Vagina (tissue), 2 donors: ENCODE data around the gene SCAI. TPM values are rescaled to one million over a fixed set of nuclear protein-coding genes. Genes with fewer than 3 reads are reported as not detected.

Experiments
- DNase-seq, 2 donors: peaks; one replicate each; pipeline ENCODE4 v3.0.0-alpha.2; 2017; ENCODE audit errors: extremely low spot score in 2 of 2
- H3K27ac ChIP-seq: fragments of 200-600 bp; sonication (generic); one replicate; pipeline ENCODE4 v1.5.1; 2019
- H3K27me3 ChIP-seq: fragments of 200-600 bp; sonication (generic); one replicate; pipeline ENCODE4 v1.5.1; 2019
- H3K36me3 ChIP-seq, 2 donors: fragments of 200-600 bp; sonication (generic); one replicate each; pipeline ENCODE4 v1.5.1; 2017 to 2019
- H3K4me1 ChIP-seq: fragments of 200-600 bp; sonication (generic); one replicate; pipeline ENCODE4 v1.5.1; 2019
- H3K4me3 ChIP-seq, 2 donors: fragments of 200-600 bp; sonication (generic); 1 replicate in 1 of 2; 2 replicates in 1 of 2; pipeline ENCODE4 v1.5.1; 2016 to 2019
- H3K9me3 ChIP-seq: fragments of 200-600 bp; sonication (generic); one replicate; pipeline ENCODE4 v1.5.1; 2019
- POLR2A ChIP-seq, 2 donors: fragments of 450-650 bp; IDR thresholded peaks; one replicate each; pipeline ENCODE4 v1.6.1; 2017; ENCODE audit warnings: antibody characterized with exemption in 2 of 2, mild to moderate bottlenecking in 2 of 2, moderate library complexity in 2 of 2
- POLR2AphosphoS5 ChIP-seq, 2 donors: sonication (generic); formaldehyde crosslinking; IDR thresholded peaks; one replicate each; pipeline ENCODE4 v1.9.0; 2017; ENCODE audit warnings: antibody characterized with exemption in 2 of 2, mild to moderate bottlenecking in 2 of 2, low read depth in 1 of 2; ENCODE audit not compliant: insufficient read depth in 1 of 2
- intact Hi-C: fragments of 100-400 bp; cut with DNase I; formaldehyde crosslinking; loops from one replicate; pipeline ENCODE4 v1.15.1; 2023
- total RNA-seq: library from RNA; depleted of rRNA; stranded (reverse); fragments of >200 nt; gene quantifications from one replicate; pipeline ENCODE4 v1.2.3, GENCODE V29; 2016
- TF ChIP-seq, protein P1 (sequence below), 3 experiments: fragments of 450-650 bp in 2 of 3; fragments of 200-600 bp in 1 of 3; sonication (generic) in 1 of 3; IDR thresholded peaks; one replicate each; pipeline ENCODE4 v1.5.1; 2017 to 2019; ENCODE audit warnings: antibody characterized with exemption in 3 of 3, mild to moderate bottlenecking in 2 of 3, moderate library complexity in 2 of 3

SCAI gene
- total RNA-seq, 1 donor from 2014 or later, result 15.7 TPM

DNA sequence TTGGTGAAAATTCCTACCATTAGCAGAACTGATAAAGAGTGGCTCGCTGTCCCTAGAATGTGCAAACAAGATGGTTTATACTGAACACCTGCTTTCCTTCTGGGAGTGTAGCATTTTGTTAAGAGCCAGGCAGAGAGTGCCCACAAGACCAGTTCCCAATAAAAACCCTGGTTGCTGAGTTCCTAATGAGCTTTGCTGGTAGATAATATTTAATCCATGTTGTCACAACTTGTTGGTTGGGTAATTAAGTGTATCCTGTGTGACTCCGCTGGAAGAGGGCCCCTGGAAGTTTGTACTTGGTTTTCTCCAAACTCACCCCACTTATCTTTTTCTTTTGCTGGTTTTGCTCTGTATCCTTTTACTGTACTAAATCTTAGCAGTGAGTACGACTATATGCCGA lies 162.9 kb downstream of the SCAI start:
- H3K27ac ChIP-seq, result no peak overlapping the region
- H3K4me3 ChIP-seq, result no peak overlapping the region
- intact Hi-C loops, result no loop called here
- H3K27me3 ChIP-seq, result no peaks in the 10 kb centered on the region
- no peaks in the 10 kb centered on the region for H3K9me3 ChIP-seq
- H3K4me1 ChIP-seq, result no peaks in the 10 kb centered on the region
- no peak for DNase-seq
- TF ChIP-seq POLR2A (IDR thresholded peaks at IDR 0.05), result no peak
- TF ChIP-seq POLR2AphosphoS5 (IDR thresholded peaks at IDR 0.05; ENCODE audit: insufficient read depth in 1 of 2, low read depth in 1 of 2), result no peak
- TF ChIP-seq, protein P1, sequence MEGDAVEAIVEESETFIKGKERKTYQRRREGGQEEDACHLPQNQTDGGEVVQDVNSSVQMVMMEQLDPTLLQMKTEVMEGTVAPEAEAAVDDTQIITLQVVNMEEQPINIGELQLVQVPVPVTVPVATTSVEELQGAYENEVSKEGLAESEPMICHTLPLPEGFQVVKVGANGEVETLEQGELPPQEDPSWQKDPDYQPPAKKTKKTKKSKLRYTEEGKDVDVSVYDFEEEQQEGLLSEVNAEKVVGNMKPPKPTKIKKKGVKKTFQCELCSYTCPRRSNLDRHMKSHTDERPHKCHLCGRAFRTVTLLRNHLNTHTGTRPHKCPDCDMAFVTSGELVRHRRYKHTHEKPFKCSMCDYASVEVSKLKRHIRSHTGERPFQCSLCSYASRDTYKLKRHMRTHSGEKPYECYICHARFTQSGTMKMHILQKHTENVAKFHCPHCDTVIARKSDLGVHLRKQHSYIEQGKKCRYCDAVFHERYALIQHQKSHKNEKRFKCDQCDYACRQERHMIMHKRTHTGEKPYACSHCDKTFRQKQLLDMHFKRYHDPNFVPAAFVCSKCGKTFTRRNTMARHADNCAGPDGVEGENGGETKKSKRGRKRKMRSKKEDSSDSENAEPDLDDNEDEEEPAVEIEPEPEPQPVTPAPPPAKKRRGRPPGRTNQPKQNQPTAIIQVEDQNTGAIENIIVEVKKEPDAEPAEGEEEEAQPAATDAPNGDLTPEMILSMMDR (IDR thresholded peaks at IDR 0.05), result no peak
- H3K36me3 ChIP-seq, result no peaks in the 10 kb centered on the region

DNA sequence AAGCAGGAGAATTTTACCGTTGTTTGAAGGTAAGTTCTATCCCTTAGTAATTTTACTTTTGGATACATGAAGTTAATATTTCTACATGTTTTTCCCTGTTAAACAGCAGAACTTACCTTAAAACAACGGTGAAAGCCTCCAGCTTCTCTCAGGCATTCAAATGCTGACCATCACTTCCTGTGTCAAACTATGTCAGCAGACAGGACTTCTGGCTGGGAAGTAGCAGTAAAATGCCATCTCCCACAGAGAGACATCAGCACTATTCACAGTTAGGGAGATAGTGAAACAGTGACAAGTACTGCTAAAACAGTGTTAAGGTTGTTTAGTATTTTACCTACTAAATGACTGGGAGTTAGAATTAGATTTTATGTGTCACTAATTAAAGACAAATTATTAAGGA lies 168.2 kb downstream of the SCAI start:
- Histone ChIP-seq H3K36me3 (peaks cover 0 to 17% of the 10 kb centered on the region in 2 donors), H3K4me3 (no peak overlapping the region), H3K27ac (no peak overlapping the region), H3K9me3 (no peaks in the 10 kb centered on the region), H3K4me1 (no peaks in the 10 kb centered on the region), H3K27me3 (no peaks in the 10 kb centered on the region)
- DNase-seq, result no peak
- TF ChIP-seq POLR2A (IDR thresholded peaks at IDR 0.05) (no peak), POLR2AphosphoS5 (IDR thresholded peaks at IDR 0.05; ENCODE audit: insufficient read depth in 1 of 2, low read depth in 1 of 2) (no peak)
- TF ChIP-seq, protein P1 (IDR thresholded peaks at IDR 0.05), result no peak
- intact Hi-C loops, result no loop called here

DNA sequence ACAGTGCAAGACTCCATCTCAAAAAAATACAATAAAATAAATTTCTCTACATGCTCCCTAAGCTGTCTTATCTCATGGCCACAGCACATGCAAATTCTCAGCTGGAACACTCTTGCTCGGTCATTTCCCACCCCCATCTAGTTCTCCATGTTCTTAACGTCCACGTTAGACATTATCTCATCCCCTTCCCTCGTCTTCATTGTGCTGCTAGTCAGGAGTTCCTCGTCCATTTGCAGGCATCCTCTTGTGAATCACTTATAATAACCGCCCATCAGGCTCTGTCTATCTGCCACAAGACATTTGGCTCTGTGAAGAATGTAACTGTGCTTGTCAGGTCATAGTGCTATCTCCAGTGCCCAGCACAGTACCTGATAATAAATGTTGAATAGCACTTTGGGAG lies 169.5 kb downstream of the SCAI start:
- peaks cover 0 to 19% of the 10 kb centered on the region in 2 donors for H3K36me3 ChIP-seq
- TF ChIP-seq POLR2AphosphoS5 (IDR thresholded peaks at IDR 0.05; ENCODE audit: insufficient read depth in 1 of 2, low read depth in 1 of 2), result no peak
- no peak for TF ChIP-seq POLR2A (IDR thresholded peaks at IDR 0.05)
- TF ChIP-seq, protein P1 (IDR thresholded peaks at IDR 0.05), result no peak
- no peak for DNase-seq
- intact Hi-C loops, result no loop called here
- H3K4me3 ChIP-seq, result no peak overlapping the region
- no peak overlapping the region for H3K27ac ChIP-seq
- H3K27me3 ChIP-seq, result no peaks in the 10 kb centered on the region
- H3K9me3 ChIP-seq, result no peaks in the 10 kb centered on the region
- no peaks in the 10 kb centered on the region for H3K4me1 ChIP-seq

DNA sequence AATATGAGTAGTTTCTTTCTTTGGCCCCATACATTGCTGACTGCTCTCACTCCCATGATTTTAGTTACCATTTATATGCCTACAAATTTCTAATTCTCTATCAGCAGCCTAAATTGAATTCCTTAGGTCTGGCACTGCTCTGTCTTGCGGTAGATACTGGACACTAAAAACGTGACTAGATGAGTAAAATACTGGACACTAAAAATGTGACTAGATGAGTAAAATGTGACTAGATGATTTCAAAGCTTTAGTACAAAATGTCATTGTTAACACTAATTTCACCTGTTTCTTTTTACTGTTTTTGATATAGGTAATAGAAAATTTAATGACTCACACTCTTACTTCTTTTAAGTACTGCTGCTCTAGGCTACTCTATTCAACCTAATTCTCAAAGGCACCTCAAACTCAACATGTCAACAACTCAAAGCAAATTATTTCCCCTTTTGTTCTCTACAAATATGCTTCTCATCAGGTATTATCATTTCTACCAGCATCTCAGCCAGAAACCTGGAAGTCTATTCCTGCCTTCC lies 171.0 kb downstream of the SCAI start:
- Histone ChIP-seq H3K27me3 (no peaks in the 10 kb centered on the region), H3K36me3 (peaks cover 0 to 19% of the 10 kb centered on the region in 2 donors), H3K4me3 (no peak overlapping the region), H3K9me3 (no peaks in the 10 kb centered on the region), H3K4me1 (no peaks in the 10 kb centered on the region), H3K27ac (no peak overlapping the region)
- DNase-seq, result no peak
- no peak for TF ChIP-seq POLR2A (IDR thresholded peaks at IDR 0.05)
- no peak for TF ChIP-seq POLR2AphosphoS5 (IDR thresholded peaks at IDR 0.05; ENCODE audit: insufficient read depth in 1 of 2, low read depth in 1 of 2)
- TF ChIP-seq, protein P1 (IDR thresholded peaks at IDR 0.05), result no peak
- intact Hi-C loops, result no loop called here

DNA sequence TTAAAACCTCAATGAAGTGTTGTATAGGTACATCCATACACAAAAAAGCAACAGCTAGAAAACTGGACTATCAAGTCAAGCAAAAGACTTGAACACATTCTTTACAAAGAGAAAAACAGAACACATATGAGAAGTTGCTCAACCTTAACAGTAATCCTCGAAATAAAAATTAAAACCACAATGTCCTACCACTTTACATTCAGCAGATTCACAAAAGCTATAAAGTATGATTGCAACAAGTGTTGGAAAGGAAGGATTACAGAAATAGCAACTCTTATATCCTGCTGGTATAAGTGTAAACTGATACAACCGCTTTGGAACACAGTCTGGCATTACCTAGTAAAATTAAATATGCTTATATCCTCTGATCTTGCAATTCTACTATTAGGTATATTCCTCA lies 173.9 kb downstream of the SCAI start:
- H3K4me3 ChIP-seq, result no peak overlapping the region
- DNase-seq, result no peak
- H3K27me3 ChIP-seq, result no peaks in the 10 kb centered on the region
- H3K27ac ChIP-seq, result no peak overlapping the region
- TF ChIP-seq POLR2AphosphoS5 (IDR thresholded peaks at IDR 0.05; ENCODE audit: insufficient read depth in 1 of 2, low read depth in 1 of 2), result no peak
- TF ChIP-seq, protein P1 (IDR thresholded peaks at IDR 0.05), result no peak
- no peak for TF ChIP-seq POLR2A (IDR thresholded peaks at IDR 0.05)
- peaks cover 0 to 15% of the 10 kb centered on the region in 2 donors for H3K36me3 ChIP-seq
- H3K9me3 ChIP-seq, result no peaks in the 10 kb centered on the region
- intact Hi-C loops, result no loop called here
- no peaks in the 10 kb centered on the region for H3K4me1 ChIP-seq
